OCI-LY1 (cell line): ENCODE measurements around the gene PBX3.

Source experiments
- EZH2 ChIP-seq: fragments of 200-600 bp; sonication (generic), shearing (Covaris generic); IDR thresholded peaks from 2 replicates; pipeline ENCODE4 v1.8.0; 2017; ENCODE audit warnings: borderline replicate concordance, mixed run types, mild to moderate bottlenecking, antibody characterized with exemption, low read length, moderate library complexity, mixed read lengths
- TF ChIP-seq, protein P1 (sequence below): fragments of 200-600 bp; sonication (generic), shearing (Covaris generic); IDR thresholded peaks from 2 replicates; pipeline ENCODE4 v1.5.1; 2017; ENCODE audit warnings: mild to moderate bottlenecking, antibody characterized with exemption, low read length, moderate library complexity, mixed read lengths

DNA sequence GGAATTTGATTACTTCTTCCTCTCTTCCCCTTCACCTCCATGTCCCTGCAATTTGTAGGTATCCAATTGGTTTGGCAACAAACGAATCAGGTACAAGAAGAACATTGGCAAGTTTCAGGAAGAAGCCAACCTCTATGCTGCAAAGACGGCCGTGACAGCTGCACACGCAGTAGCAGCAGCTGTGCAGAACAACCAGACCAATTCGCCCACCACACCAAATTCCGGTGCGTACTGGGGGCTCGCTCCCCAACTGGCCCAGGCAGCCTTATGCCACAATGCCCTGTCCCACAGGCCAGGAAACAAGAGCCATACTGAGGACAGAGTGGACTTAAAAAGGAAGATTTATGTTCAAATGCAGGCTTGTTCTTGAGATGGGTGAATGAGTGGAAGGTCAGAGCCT is 213.5 kb downstream of the PBX3 start:
- TF ChIP-seq, protein P1, sequence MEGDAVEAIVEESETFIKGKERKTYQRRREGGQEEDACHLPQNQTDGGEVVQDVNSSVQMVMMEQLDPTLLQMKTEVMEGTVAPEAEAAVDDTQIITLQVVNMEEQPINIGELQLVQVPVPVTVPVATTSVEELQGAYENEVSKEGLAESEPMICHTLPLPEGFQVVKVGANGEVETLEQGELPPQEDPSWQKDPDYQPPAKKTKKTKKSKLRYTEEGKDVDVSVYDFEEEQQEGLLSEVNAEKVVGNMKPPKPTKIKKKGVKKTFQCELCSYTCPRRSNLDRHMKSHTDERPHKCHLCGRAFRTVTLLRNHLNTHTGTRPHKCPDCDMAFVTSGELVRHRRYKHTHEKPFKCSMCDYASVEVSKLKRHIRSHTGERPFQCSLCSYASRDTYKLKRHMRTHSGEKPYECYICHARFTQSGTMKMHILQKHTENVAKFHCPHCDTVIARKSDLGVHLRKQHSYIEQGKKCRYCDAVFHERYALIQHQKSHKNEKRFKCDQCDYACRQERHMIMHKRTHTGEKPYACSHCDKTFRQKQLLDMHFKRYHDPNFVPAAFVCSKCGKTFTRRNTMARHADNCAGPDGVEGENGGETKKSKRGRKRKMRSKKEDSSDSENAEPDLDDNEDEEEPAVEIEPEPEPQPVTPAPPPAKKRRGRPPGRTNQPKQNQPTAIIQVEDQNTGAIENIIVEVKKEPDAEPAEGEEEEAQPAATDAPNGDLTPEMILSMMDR, result no peak
- TF ChIP-seq EZH2, result no peak
